Tibial nerve (tissue), 4 donors: ENCODE results near the gene MED9. TPM values are rescaled to one million over a fixed set of nuclear protein-coding genes. Genes with fewer than 3 reads are reported as not detected.
"Not testable (repeated sequence)": the region's sequence is repeated elsewhere in the genome, so short reads cannot be mapped to it uniquely, and the experiment has no call there.

ENCODE experiments used
- DNase-seq, 2 donors: peaks; one replicate each; pipeline ENCODE4 v3.0.0-alpha.2; 2019; ENCODE audit warnings: low spot score in 2 of 2
- H3K27ac ChIP-seq, 4 donors: fragments of 200-600 bp; sonication (generic) in 3 of 4; one replicate each; pipeline ENCODE4 v1.5.1; 2017 to 2019; ENCODE audit warnings: mild to moderate bottlenecking in 1 of 4
- H3K27me3 ChIP-seq, 2 donors: fragments of 200-600 bp; sonication (generic) in 1 of 2; one replicate each; pipeline versions ENCODE4 v1.5.1 to v1.6.0; 2017 to 2019
- H3K36me3 ChIP-seq, 3 donors: fragments of 200-600 bp; sonication (generic); one replicate each; pipeline ENCODE4 v1.5.1; 2018 to 2019
- H3K4me1 ChIP-seq, 4 donors: fragments of 200-600 bp; sonication (generic) in 3 of 4; one replicate each; pipeline ENCODE4 v1.5.1; 2017 to 2019
- H3K4me3 ChIP-seq, 4 donors: fragments of 200-600 bp; sonication (generic) in 3 of 4; one replicate each; pipeline ENCODE4 v1.5.1; 2017 to 2019; ENCODE audit warnings: mild to moderate bottlenecking in 1 of 4, moderate library complexity in 1 of 4
- H3K9me3 ChIP-seq, 4 donors: fragments of 200-600 bp; sonication (generic) in 3 of 4; one replicate each; pipeline ENCODE4 v1.5.1; 2017 to 2019
- CTCF ChIP-seq, 5 experiments: fragments of 200-600 bp in 3 of 5; fragments of 450-650 bp in 2 of 5; sonication (generic) in 3 of 5; IDR thresholded peaks; one replicate each; pipeline ENCODE4 v1.5.1; 2016 to 2019; ENCODE audit warnings: antibody characterized with exemption in 5 of 5, mild to moderate bottlenecking in 3 of 5, moderate library complexity in 2 of 5
- EP300 ChIP-seq, 2 donors: sonication (generic); formaldehyde crosslinking; IDR thresholded peaks; one replicate each; pipeline ENCODE4 v1.6.1; 2017; ENCODE audit warnings: antibody characterized with exemption in 2 of 2, mild to moderate bottlenecking in 1 of 2
- POLR2A ChIP-seq, 2 donors: fragments of 450-650 bp; IDR thresholded peaks; one replicate each; pipeline ENCODE4 v1.6.1; 2017; ENCODE audit warnings: antibody characterized with exemption in 2 of 2, mild to moderate bottlenecking in 2 of 2, moderate library complexity in 2 of 2
- WGBS, 2 donors: methylation state at CpG; one replicate each; pipeline ENCODE4 v1.1.5; 2018; 5-methylcytosine and 5-hydroxymethylcytosine counted together
- total RNA-seq, 4 donors: library from RNA; depleted of rRNA; stranded (reverse); fragments of >200 nt; gene quantifications; one replicate each; pipeline ENCODE4 v1.1.0, GENCODE V29; 2016

MED9 gene
- total RNA-seq, 4 donors from 2014 or later = 8.0 to 17.5 (median 13.6) TPM

DNA sequence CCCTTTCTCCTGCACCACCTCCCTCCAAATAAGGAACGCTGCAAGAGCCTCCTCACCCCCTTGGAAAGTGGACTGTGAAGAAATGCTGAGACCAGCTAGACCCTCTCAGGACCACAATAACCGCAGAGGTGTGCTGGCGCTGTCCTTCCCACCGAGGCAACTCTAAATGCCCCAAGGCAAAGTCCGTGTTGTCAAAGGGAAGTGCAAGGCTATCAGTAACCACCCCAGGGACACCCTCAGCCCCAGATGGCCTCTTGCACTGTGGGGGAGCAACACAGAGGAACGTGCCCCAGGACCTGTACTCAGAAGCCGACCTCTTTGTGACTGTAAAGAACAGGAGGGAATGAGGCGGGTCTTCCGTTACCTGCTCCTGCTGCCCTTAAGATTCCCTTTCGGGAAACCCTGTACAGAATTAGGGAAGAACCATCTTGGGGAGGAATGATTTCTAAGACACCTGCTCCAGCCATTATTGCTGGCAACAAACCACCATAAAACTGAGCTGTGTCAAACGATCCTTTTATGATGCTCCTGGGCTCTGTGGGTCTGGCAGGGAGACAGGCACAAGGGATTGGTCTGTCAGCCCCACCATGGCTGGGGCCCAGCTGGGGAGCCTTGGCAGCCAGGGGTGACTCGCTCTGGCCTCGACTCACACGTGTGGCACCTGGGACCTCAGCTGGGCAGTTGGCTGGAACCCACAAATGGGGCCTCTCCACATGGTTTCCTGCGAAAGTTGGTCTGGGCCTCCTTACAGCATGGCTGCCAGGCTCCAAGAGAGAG, 14.6 kb upstream of the MED9 start:
- Histone ChIP-seq H3K9me3 (no peaks in the 10 kb centered on the region), H3K27me3 (no peaks in the 10 kb centered on the region), H3K27ac (no peak overlapping the region), H3K4me3 (no peak overlapping the region), H3K36me3 (no peaks in the 10 kb centered on the region), H3K4me1 (no peaks in the 10 kb centered on the region)
- 58 to 67% methylated on average over 11 to 15 of the region's 15 CpGs for WGBS, 2 donors
- DNase-seq = no peak
- TF ChIP-seq EP300 (IDR thresholded peaks at IDR 0.05) = no peak
- TF ChIP-seq POLR2A (IDR thresholded peaks at IDR 0.05) = no peak
- no peak for TF ChIP-seq CTCF (IDR thresholded peaks at IDR 0.05)

DNA sequence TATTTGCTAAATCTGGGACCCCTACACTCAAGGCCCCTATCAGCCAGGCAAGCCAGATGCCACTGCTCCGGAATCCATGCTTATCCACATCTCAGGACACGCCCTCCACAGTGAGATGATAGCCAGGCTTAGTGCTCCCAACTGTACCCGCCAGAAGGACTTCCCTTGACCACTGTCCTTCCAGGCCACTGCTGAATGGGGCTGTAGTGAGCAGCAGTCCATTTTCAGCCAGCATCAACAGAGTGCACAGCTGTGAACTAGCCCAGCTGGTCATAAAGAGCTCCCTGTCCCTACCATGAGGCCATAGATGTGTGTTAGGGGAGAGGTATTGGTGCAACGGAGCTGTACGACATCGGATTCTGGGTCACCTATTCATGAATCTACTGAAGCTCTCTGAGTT, 13.0 kb upstream of the MED9 start:
- Histone ChIP-seq H3K4me1 (no peaks in the 10 kb centered on the region), H3K4me3 (no peak overlapping the region), H3K9me3 (no peaks in the 10 kb centered on the region), H3K27me3 (no peaks in the 10 kb centered on the region), H3K36me3 (no peaks in the 10 kb centered on the region), H3K27ac (no peak overlapping the region)
- DNase-seq = no peak
- no peak for TF ChIP-seq EP300 (IDR thresholded peaks at IDR 0.05)
- no peak for TF ChIP-seq CTCF (IDR thresholded peaks at IDR 0.05)
- TF ChIP-seq POLR2A (IDR thresholded peaks at IDR 0.05) = no peak
- WGBS, 2 donors = 82 to 92% methylated on average over 6 of the region's 6 CpGs

DNA sequence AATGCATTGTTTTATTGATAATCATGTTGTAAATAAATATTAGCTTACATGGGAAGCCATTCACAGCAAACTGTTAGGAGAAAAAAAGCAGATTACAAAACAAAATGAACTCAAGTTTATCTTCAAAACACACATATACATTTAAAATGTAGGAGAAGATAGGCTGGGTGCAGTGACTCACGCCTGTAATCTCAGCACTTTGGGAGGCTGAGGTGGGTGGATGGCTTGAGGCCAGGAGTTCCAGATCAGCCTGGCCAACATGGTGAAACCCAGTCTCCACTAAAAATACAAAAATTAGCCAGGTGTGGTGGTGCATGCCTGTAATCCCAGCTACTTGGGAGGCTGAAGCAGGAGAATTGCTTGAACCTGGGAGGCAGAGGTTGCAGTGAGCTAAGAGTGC, 10.9 kb upstream of the MED9 start:
- not testable (repeated sequence) for H3K9me3 ChIP-seq, H3K4me1 ChIP-seq, H3K4me3 ChIP-seq, H3K36me3 ChIP-seq, H3K27ac ChIP-seq, DNase-seq, H3K27me3 ChIP-seq
- 43 to 54% methylated on average over 1 of the region's 1 CpG for WGBS, 2 donors

DNA sequence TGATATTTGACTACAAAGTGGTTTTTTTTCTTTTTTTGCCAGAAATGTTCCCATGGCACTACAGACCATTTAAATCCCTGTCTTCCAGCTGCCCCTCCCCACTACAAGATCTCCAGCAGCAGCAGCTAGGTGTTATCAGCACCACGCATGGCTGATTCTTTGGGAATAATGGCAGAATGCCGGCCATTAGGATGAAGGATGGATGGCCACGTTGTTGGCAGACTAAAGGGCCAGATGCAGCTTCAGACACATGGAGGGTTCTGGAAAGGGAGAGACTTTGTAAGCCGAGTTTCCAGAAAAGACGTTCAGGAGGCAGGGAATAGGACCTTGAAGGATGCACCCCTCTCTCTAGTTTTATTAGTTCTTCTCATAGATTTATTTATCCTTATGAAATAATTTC, 10.3 kb upstream of the MED9 start:
- no peaks in the 10 kb centered on the region for H3K36me3 ChIP-seq
- 53 to 54% methylated on average over 5 of the region's 5 CpGs for WGBS, 2 donors
- no peak for TF ChIP-seq CTCF (IDR thresholded peaks at IDR 0.05)
- no peak for TF ChIP-seq EP300 (IDR thresholded peaks at IDR 0.05)
- TF ChIP-seq POLR2A (IDR thresholded peaks at IDR 0.05) = no peak
- no peaks in the 10 kb centered on the region for H3K27me3 ChIP-seq
- H3K9me3 ChIP-seq = no peaks in the 10 kb centered on the region
- no peaks in the 10 kb centered on the region for H3K4me1 ChIP-seq
- H3K4me3 ChIP-seq = no peak overlapping the region
- DNase-seq = no peak
- H3K27ac ChIP-seq = no peak overlapping the region

- Histone ChIP-seq H3K36me3 (no peaks in the 10 kb centered on the region), H3K27me3 (no peaks in the 10 kb centered on the region), H3K27ac (no peak overlapping the region), H3K9me3 (no peaks in the 10 kb centered on the region), H3K4me3 (no peak overlapping the region), H3K4me1 (no peaks in the 10 kb centered on the region)
- DNase-seq = no peak
- TF ChIP-seq CTCF (IDR thresholded peaks at IDR 0.05) (no peak), POLR2A (IDR thresholded peaks at IDR 0.05) (no peak), EP300 (IDR thresholded peaks at IDR 0.05) (no peak)
- WGBS, 2 donors = 43 to 47% methylated on average over 5 of the region's 5 CpGs
These were observed 9.8 kb upstream of the MED9 start for GRCh38 chr17:17467016-17467415.
